Endodermal cell (in vitro differentiated cells): Measurements from ENCODE around the gene RAB6D. TPM values are rescaled to one million over a fixed set of nuclear protein-coding genes. Genes with fewer than 3 reads are reported as not detected.

Experiments
- DNase-seq: peaks from one replicate; pipeline ENCODE4 v3.0.0-alpha.2; 2017
- H3K27ac ChIP-seq: 2 replicates; pipeline ENCODE4 v1.5.1; 2013; ENCODE audit warnings: mild to moderate bottlenecking, low read depth, low read length, moderate library complexity
- H3K27me3 ChIP-seq: 2 replicates; pipeline ENCODE4 v1.6.1; 2013; ENCODE audit warnings: mild to moderate bottlenecking, low read length, moderate library complexity; ENCODE audit not compliant: insufficient read depth, control insufficient read depth, poor library complexity, severe bottlenecking
- H3K36me3 ChIP-seq: 2 replicates; pipeline ENCODE4 v1.7.0; 2013; ENCODE audit warnings: mild to moderate bottlenecking, low read length, moderate library complexity; ENCODE audit not compliant: control insufficient read depth, insufficient read depth
- H3K4me1 ChIP-seq: one replicate; pipeline ENCODE4 v1.7.0; 2013; ENCODE audit warnings: low read length; ENCODE audit not compliant: control insufficient read depth, insufficient read depth
- H3K4me3 ChIP-seq: 2 replicates; pipeline ENCODE4 v1.5.1; 2013; ENCODE audit warnings: mild to moderate bottlenecking, low read length, moderate library complexity
- H3K9ac ChIP-seq: 2 replicates; pipeline ENCODE4 v1.6.1; 2013; ENCODE audit warnings: mild to moderate bottlenecking, low read length, moderate library complexity; ENCODE audit not compliant: poor library complexity, severe bottlenecking; ENCODE audit errors: extremely low read depth
- H3K9me3 ChIP-seq: 2 replicates; pipeline ENCODE4 v1.6.1; 2013; ENCODE audit warnings: mild to moderate bottlenecking, low read length, moderate library complexity; ENCODE audit not compliant: control insufficient read depth
- H3K27ac Mint-ChIP-seq: 2 replicates; pipeline ENCODE4 v1.8.0; 2020; ENCODE audit warnings: mixed read lengths
- H3K27me3 Mint-ChIP-seq: 2 replicates; pipeline ENCODE4 v1.8.0; 2021; ENCODE audit warnings: mild to moderate bottlenecking, mixed read lengths; ENCODE audit not compliant: insufficient read depth
- H3K36me3 Mint-ChIP-seq: 2 replicates; pipeline ENCODE4 v1.8.0; 2020; ENCODE audit warnings: low read depth, mixed read lengths
- H3K4me1 Mint-ChIP-seq: 2 replicates; pipeline ENCODE4 v1.8.0; 2020; ENCODE audit warnings: mixed read lengths
- H3K4me3 Mint-ChIP-seq: 2 replicates; pipeline ENCODE4 v1.8.0; 2020; ENCODE audit warnings: mild to moderate bottlenecking, moderate library complexity, mixed read lengths
- H3K9me3 Mint-ChIP-seq: 2 replicates; pipeline ENCODE4 v1.8.0; 2020; ENCODE audit warnings: mild to moderate bottlenecking, mixed read lengths
- WGBS, 2 experiments: methylation state at CpG; one replicate each; pipeline versions ENCODE4 v1.1.5 to v1.1.7; 2013; ENCODE audit warnings: missing lambda C conversion rate in 2 of 2, mixed read lengths in 1 of 2; ENCODE audit not compliant: insufficient coverage in 1 of 2, insufficient read length in 1 of 2; 5-methylcytosine and 5-hydroxymethylcytosine counted together
- total RNA-seq, 2 donors: library from RNA; stranded (reverse); fragmentation: NEBNext Ultra II Directional in 1 of 2; extraction: Animal tissue kit (Norgen Biotek cat#: 25700) in 1 of 2; gene quantifications; 2 replicates in 1 of 2; 3 replicates in 1 of 2; pipeline ENCODE4 v1.2.1, GENCODE V29; 2021
- TF ChIP-seq, protein P1 (sequence below): fragments of 200-600 bp; sonication (generic); conservative IDR thresholded peaks from 2 replicates; pipeline ENCODE4 v1.5.0; 2021; ENCODE audit warnings: antibody characterized with exemption, mild to moderate bottlenecking

Gene RAB6D
- total RNA-seq, 2 donors from 2014 or later: 3.3 to 5.4 TPM

DNA sequence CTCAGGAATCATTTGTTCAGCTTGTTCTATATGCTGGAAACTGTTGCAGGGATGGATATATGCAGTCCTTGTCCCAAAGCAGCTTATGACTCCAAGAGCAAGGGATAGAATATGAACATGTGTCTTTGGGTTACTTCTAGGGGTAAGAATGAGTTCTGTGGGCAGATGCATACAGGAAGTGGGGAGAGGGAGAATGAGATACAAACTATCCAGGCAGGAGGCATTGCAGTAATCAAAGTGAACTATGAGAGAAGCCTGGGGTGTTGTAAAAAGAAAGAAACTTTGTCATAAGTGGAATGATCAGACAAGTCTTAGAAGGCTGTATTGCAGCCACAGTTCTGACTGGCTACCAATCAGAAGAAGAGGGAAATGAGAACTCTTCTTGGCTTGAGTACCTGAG is 44.8 kb upstream of the RAB6D start:
- Histone ChIP-seq H3K27me3 (no peaks in the 10 kb centered on the region), H3K36me3 (no peaks in the 10 kb centered on the region), H3K27ac (no peak overlapping the region), H3K9me3 (no peaks in the 10 kb centered on the region), H3K9ac (no peak overlapping the region), H3K4me3 (no peak overlapping the region), H3K4me1 (peaks cover 4% of the 10 kb centered on the region)
- H3K9me3 Mint-ChIP-seq: no peaks in the 10 kb centered on the region
- H3K4me1 Mint-ChIP-seq: peaks cover 11% of the 10 kb centered on the region
- no peak for DNase-seq
- H3K27ac Mint-ChIP-seq: no peak overlapping the region
- TF ChIP-seq, protein P1, sequence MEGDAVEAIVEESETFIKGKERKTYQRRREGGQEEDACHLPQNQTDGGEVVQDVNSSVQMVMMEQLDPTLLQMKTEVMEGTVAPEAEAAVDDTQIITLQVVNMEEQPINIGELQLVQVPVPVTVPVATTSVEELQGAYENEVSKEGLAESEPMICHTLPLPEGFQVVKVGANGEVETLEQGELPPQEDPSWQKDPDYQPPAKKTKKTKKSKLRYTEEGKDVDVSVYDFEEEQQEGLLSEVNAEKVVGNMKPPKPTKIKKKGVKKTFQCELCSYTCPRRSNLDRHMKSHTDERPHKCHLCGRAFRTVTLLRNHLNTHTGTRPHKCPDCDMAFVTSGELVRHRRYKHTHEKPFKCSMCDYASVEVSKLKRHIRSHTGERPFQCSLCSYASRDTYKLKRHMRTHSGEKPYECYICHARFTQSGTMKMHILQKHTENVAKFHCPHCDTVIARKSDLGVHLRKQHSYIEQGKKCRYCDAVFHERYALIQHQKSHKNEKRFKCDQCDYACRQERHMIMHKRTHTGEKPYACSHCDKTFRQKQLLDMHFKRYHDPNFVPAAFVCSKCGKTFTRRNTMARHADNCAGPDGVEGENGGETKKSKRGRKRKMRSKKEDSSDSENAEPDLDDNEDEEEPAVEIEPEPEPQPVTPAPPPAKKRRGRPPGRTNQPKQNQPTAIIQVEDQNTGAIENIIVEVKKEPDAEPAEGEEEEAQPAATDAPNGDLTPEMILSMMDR: no peak
- H3K36me3 Mint-ChIP-seq: no peaks in the 10 kb centered on the region
- no peak overlapping the region for H3K4me3 Mint-ChIP-seq
- H3K27me3 Mint-ChIP-seq: no peaks in the 10 kb centered on the region

DNA sequence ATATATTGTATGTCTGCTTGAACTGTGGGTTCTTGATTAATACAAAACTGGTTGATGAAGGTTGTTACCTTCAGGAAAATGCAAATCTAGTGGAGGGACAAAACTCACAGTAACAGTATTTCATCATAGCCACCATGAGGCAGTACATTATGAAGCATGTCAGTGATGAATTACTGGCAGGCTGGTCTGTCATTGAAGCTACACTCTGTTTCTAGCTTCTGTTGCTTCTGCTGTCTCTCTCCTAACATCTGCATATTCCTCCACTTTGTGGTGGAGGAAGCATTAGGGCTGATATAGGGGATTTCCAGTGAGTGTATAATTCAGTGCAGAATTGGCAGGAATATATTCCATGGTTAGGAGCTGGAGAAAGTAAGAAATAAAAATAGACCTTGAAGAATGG is 44.2 kb upstream of the RAB6D start:
- TF ChIP-seq, protein P1: no peak
- H3K9me3 Mint-ChIP-seq: no peaks in the 10 kb centered on the region
- no peaks in the 10 kb centered on the region for H3K9me3 ChIP-seq
- H3K4me1 Mint-ChIP-seq: peaks cover 6% of the 10 kb centered on the region
- H3K27ac Mint-ChIP-seq: no peak overlapping the region
- H3K36me3 ChIP-seq: no peaks in the 10 kb centered on the region
- no peak for DNase-seq
- H3K4me3 ChIP-seq: no peak overlapping the region
- no peak overlapping the region for H3K27ac ChIP-seq
- H3K36me3 Mint-ChIP-seq: no peaks in the 10 kb centered on the region
- no peak overlapping the region for H3K4me3 Mint-ChIP-seq
- peaks cover 4% of the 10 kb centered on the region for H3K4me1 ChIP-seq
- H3K9ac ChIP-seq: no peak overlapping the region
- H3K27me3 Mint-ChIP-seq: no peaks in the 10 kb centered on the region
- H3K27me3 ChIP-seq: no peaks in the 10 kb centered on the region

DNA sequence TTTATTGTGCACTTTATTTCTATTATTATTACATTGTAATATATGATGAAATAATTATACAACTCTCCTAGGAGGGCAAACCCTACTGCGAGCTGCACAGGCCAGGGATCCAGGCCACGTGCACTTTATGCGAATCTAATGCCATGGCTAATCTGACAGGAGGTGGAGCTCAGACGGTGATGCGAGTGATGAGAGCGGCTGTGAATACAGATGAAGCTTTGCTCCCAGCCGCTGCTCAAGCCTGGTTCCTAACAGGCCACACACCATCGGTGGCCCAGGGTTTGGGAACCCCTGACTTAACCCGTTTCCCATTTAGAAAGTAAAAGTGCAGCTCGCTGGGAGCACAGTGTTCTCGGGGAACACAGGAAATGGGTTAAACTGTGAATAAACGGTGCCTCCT is 40.8 kb upstream of the RAB6D start:
- no peak for DNase-seq
- WGBS, 2 experiments: 91 to 92% methylated on average over 11 to 12 of the region's 12 CpGs

More for the DNA sequence above, 40.8 kb upstream of the RAB6D start:
- TF ChIP-seq, protein P1: no peak
- Histone ChIP-seq H3K27me3 (no peaks in the 10 kb centered on the region), H3K4me1 (peaks cover 4% of the 10 kb centered on the region), H3K9me3 (no peaks in the 10 kb centered on the region), H3K36me3 (no peaks in the 10 kb centered on the region), H3K9ac (no peak overlapping the region), H3K4me3 (no peak overlapping the region), H3K27ac (no peak overlapping the region)
- no peaks in the 10 kb centered on the region for H3K4me1 Mint-ChIP-seq
- peaks cover 6% of the 10 kb centered on the region for H3K27me3 Mint-ChIP-seq
- H3K4me3 Mint-ChIP-seq: no peak overlapping the region
- no peaks in the 10 kb centered on the region for H3K9me3 Mint-ChIP-seq
- H3K27ac Mint-ChIP-seq: no peak overlapping the region
- H3K36me3 Mint-ChIP-seq: no peaks in the 10 kb centered on the region
